GM23248 (cell line): ENCODE measurements around the gene PYGO2. TPM values are rescaled to one million over a fixed set of nuclear protein-coding genes. Genes with fewer than 3 reads are reported as not detected.
A peak's percentile ranks its signal among the peaks of the same experiment; 100 is the strongest.

Experiments used
- DNase-seq: peaks from one replicate; pipeline ENCODE4 v3.0.0-alpha.2; 2015
- H2AFZ ChIP-seq: fragments of 200-600 bp; sonication (generic); 2 replicates; pipeline ENCODE4 v1.6.1; 2016; ENCODE audit warnings: antibody characterized with exemption
- H3F3A ChIP-seq: fragments of 200-600 bp; sonication (generic); 2 replicates; pipeline ENCODE4 v1.6.1; 2016; ENCODE audit warnings: mild to moderate bottlenecking, antibody characterized with exemption, mixed run types; ENCODE audit not compliant: insufficient read depth
- H3K27ac ChIP-seq: fragments of 200-600 bp; sonication (generic); 2 replicates; pipeline ENCODE4 v1.5.1; 2016; ENCODE audit warnings: mild to moderate bottlenecking
- H3K27me3 ChIP-seq: fragments of 200-600 bp; sonication (generic); replicated peaks from 2 replicates; pipeline ENCODE4 v1.6.1; 2016; ENCODE audit warnings: mild to moderate bottlenecking; ENCODE audit not compliant: insufficient read depth
- H3K36me3 ChIP-seq: fragments of 200-600 bp; sonication (generic); 2 replicates; pipeline ENCODE4 v1.6.1; 2016; ENCODE audit warnings: low read depth, mild to moderate bottlenecking
- H3K4me1 ChIP-seq: fragments of 200-600 bp; sonication (generic); 2 replicates; pipeline ENCODE4 v1.6.1; 2016; ENCODE audit warnings: mild to moderate bottlenecking; ENCODE audit not compliant: insufficient read depth
- H3K4me2 ChIP-seq: fragments of 200-600 bp; sonication (generic); one replicate; pipeline ENCODE4 v1.6.1; 2016; ENCODE audit warnings: mild to moderate bottlenecking; ENCODE audit not compliant: unreplicated experiment
- H3K4me3 ChIP-seq: fragments of 200-600 bp; sonication (generic); 2 replicates; pipeline ENCODE4 v1.5.1; 2016; ENCODE audit warnings: mild to moderate bottlenecking
- H3K79me2 ChIP-seq: fragments of 200-600 bp; sonication (generic); 2 replicates; pipeline ENCODE4 v1.6.1; 2016; ENCODE audit warnings: mild to moderate bottlenecking; ENCODE audit not compliant: insufficient read depth
- H3K9ac ChIP-seq: fragments of 200-600 bp; sonication (generic); 2 replicates; pipeline ENCODE4 v1.6.1; 2016; ENCODE audit warnings: mild to moderate bottlenecking
- H3K9me2 ChIP-seq: fragments of 200-600 bp; sonication (generic); 2 replicates; pipeline ENCODE4 v1.6.1; 2016; ENCODE audit warnings: mixed run types, mild to moderate bottlenecking, moderate library complexity; ENCODE audit not compliant: insufficient read depth
- H3K9me3 ChIP-seq: fragments of 200-600 bp; sonication (generic); one replicate; pipeline ENCODE4 v1.6.1; 2017; ENCODE audit warnings: low read depth
- H4K20me1 ChIP-seq: fragments of 200-600 bp; sonication (generic); 2 replicates; pipeline ENCODE4 v1.6.0; 2016; ENCODE audit not compliant: insufficient read depth
- EZH2 ChIP-seq: fragments of 200-600 bp; sonication (generic); IDR thresholded peaks from 2 replicates; pipeline ENCODE4 v1.6.1; 2018; ENCODE audit warnings: antibody characterized with exemption, mild to moderate bottlenecking; ENCODE audit not compliant: insufficient read depth, poor library complexity, severe bottlenecking
- EZH2phosphoT487 ChIP-seq: fragments of 200-600 bp; sonication (generic); IDR thresholded peaks from 2 replicates; pipeline ENCODE4 v1.6.1; 2018; ENCODE audit warnings: antibody characterized with exemption, moderate library complexity, mild to moderate bottlenecking, low read depth; ENCODE audit not compliant: insufficient read depth
- WGBS, 2 experiments: methylation state at CpG; one replicate each; pipeline ENCODE4 v1.1.6; 2015 to 2017; ENCODE audit warnings: low lambda C conversion rate in 2 of 2, low coverage in 1 of 2; ENCODE audit errors: missing lambda C conversion rate in 2 of 2; 5-methylcytosine and 5-hydroxymethylcytosine counted together
- in situ Hi-C: fragments of 300-500 bp; cut with MboI; formaldehyde crosslinking; loops from 2 replicates; pipeline ENCODE4 v1.15.0; 2020
- polyA plus RNA-seq: library from polyadenylated mRNA; unstranded; fragments of >200 nt; fragmentation: Nextera tagmentation; extraction: Ambion mirVana; gene quantifications from 2 replicates; pipeline ENCODE4 v1.2.1, GENCODE V29; 2016
- total RNA-seq: library from RNA; depleted of rRNA; stranded (reverse); fragments of >200 nt; shearing (Covaris generic); gene quantifications from 2 replicates; pipeline ENCODE4 v1.2.3, GENCODE V29; 2014

The PYGO2 gene
- total and polyA plus RNA-seq, 2 experiments from 2014 or later = 14.7 to 14.9 TPM

- no peak within 1 kb of the TSS for H2AFZ ChIP-seq
- DNase-seq = no peak
- in situ Hi-C loops = no loop called here
These were observed 32.1 kb upstream of the PYGO2 start, which contains the start of gene LENEP for GRCh38 chr1:154993572-154994268. TSS of gene LENEP (plus strand) at chr1:154993586. CDS start at chr1:154993608, 22 bp downstream.

GRCh38 chr1:154992721-154993571 lies 31.4 kb upstream of the PYGO2 start:
- TF ChIP-seq EZH2 (no peak), EZH2phosphoT487 (no peak)
- no peaks in the 10 kb centered on the region for H3K9me3 ChIP-seq
- 83 to 87% methylated on average over 14 of the region's 14 CpGs for WGBS, 2 experiments
- peak; percentile 61 for DNase-seq
- no peak overlapping the region for H3K9ac ChIP-seq
- H3K4me1 ChIP-seq = 0 out of 2 replicates have a peak, but pooled peaks cover 3% of the 10 kb centered on the region
- H3K79me2 ChIP-seq = 0 out of 2 replicates have a peak, but pooled peaks cover 2% of the 10 kb centered on the region
- peaks cover 5% of the 10 kb centered on the region; the same call in 1 of the 2 replicates for H3F3A ChIP-seq
- no peak overlapping the region for H3K4me3 ChIP-seq
- no peak overlapping the region for H3K27ac ChIP-seq
- in situ Hi-C loops = no loop called here
- no peaks in the 10 kb centered on the region for H4K20me1 ChIP-seq
- H3K27me3 ChIP-seq = no peaks in the 10 kb centered on the region
- no peak overlapping the region for H3K4me2 ChIP-seq
- no peak overlapping the region for H2AFZ ChIP-seq
- 0 out of 2 replicates have a peak, but pooled peaks cover 8% of the 10 kb centered on the region for H3K36me3 ChIP-seq
- H3K9me2 ChIP-seq = no peaks in the 10 kb centered on the region

More at GRCh38 chr1:154993572-154994268, 32.1 kb upstream of the PYGO2 start, which contains the start of gene LENEP:
- Histone ChIP-seq H3K27me3 (no peaks in the 10 kb centered on the region), H3K9ac (no peak within 1 kb of the TSS), H3F3A (peaks cover 5% of the 10 kb centered on the region; the same call in 1 of the 2 replicates), H3K9me3 (no peaks in the 10 kb centered on the region), H3K4me2 (no peak within 1 kb of the TSS), H3K4me1 (0 out of 2 replicates have a peak, but pooled peaks cover 3% of the 10 kb centered on the region), H3K36me3 (0 out of 2 replicates have a peak, but pooled peaks cover 5% of the 10 kb centered on the region), H3K4me3 (no peak within 1 kb of the TSS), H3K27ac (no peak within 1 kb of the TSS), H3K79me2 (no peaks in the 10 kb centered on the region), H3K9me2 (no peaks in the 10 kb centered on the region), H4K20me1 (no peaks in the 10 kb centered on the region)
- TF ChIP-seq EZH2 (no peak), EZH2phosphoT487 (no peak)
- 69 to 75% methylated on average over 8 of the region's 8 CpGs for WGBS, 2 experiments

GRCh38 chr1:154990276-154990675 lies 28.7 kb upstream of the PYGO2 start:
- H4K20me1 ChIP-seq = no peaks in the 10 kb centered on the region
- H3K9me2 ChIP-seq = no peaks in the 10 kb centered on the region
- no peak overlapping the region for H3K27ac ChIP-seq
- no peaks in the 10 kb centered on the region for H3K27me3 ChIP-seq
- DNase-seq = no peak
- no peaks in the 10 kb centered on the region for H3K4me1 ChIP-seq
- in situ Hi-C loops = no loop called here
- no peak overlapping the region for H2AFZ ChIP-seq
- H3K9me3 ChIP-seq = no peaks in the 10 kb centered on the region
- peaks cover 27% of the 10 kb centered on the region for H3K79me2 ChIP-seq
- no peak overlapping the region for H3K4me2 ChIP-seq
- no peak overlapping the region for H3K4me3 ChIP-seq
- no peak overlapping the region for H3K9ac ChIP-seq
- H3K36me3 ChIP-seq = 0 out of 2 replicates have a peak, but pooled peaks cover 8% of the 10 kb centered on the region
- no peak for TF ChIP-seq EZH2
- TF ChIP-seq EZH2phosphoT487 = no peak
- WGBS, 2 experiments = 93 to 96% methylated on average over 8 of the region's 8 CpGs
- no peaks in the 10 kb centered on the region for H3F3A ChIP-seq

GRCh38 chr1:154989195-154989860 lies 27.7 kb upstream of the PYGO2 start:
- in situ Hi-C loops = no loop called here
- Histone ChIP-seq H4K20me1 (no peaks in the 10 kb centered on the region), H3K4me2 (no peak overlapping the region), H3F3A (no peaks in the 10 kb centered on the region), H3K9me3 (no peaks in the 10 kb centered on the region), H3K4me1 (no peaks in the 10 kb centered on the region), H3K4me3 (no peak overlapping the region), H3K27me3 (no peaks in the 10 kb centered on the region), H3K9ac (no peak overlapping the region), H3K27ac (no peak overlapping the region), H3K36me3 (0 out of 2 replicates have a peak, but pooled peaks cover 8% of the 10 kb centered on the region), H3K79me2 (peaks cover 37% of the 10 kb centered on the region), H2AFZ (no peak overlapping the region), H3K9me2 (no peaks in the 10 kb centered on the region)
- TF ChIP-seq EZH2phosphoT487 = no peak
- no peak for TF ChIP-seq EZH2
- WGBS, 2 experiments = 69 to 75% methylated on average over 3 of the region's 3 CpGs
- no peak for DNase-seq
